Skin epidermis (tissue), 12 donors: ENCODE data around the gene GALNT9.
"Not testable (repeated sequence)": the region's sequence is repeated elsewhere in the genome, so short reads cannot be mapped to it uniquely, and the experiment has no call there.

Source experiments
- H3K27ac ChIP-seq, 21 experiments: fragments of 200-600 bp; sonication (generic) in 11 of 21; one replicate each; pipeline ENCODE4 v1.5.0; 2020; ENCODE audit warnings: mild to moderate bottlenecking in 3 of 21, inconsistent platforms in 2 of 21, moderate library complexity in 2 of 21
- H3K4me3 ChIP-seq, 7 experiments: fragments of 200-600 bp; sonication (generic) in 2 of 7; one replicate each; pipeline ENCODE4 v1.5.0; 2020; ENCODE audit warnings: inconsistent platforms in 2 of 7, mild to moderate bottlenecking in 2 of 7, moderate library complexity in 1 of 7

GALNT9 gene

DNA sequence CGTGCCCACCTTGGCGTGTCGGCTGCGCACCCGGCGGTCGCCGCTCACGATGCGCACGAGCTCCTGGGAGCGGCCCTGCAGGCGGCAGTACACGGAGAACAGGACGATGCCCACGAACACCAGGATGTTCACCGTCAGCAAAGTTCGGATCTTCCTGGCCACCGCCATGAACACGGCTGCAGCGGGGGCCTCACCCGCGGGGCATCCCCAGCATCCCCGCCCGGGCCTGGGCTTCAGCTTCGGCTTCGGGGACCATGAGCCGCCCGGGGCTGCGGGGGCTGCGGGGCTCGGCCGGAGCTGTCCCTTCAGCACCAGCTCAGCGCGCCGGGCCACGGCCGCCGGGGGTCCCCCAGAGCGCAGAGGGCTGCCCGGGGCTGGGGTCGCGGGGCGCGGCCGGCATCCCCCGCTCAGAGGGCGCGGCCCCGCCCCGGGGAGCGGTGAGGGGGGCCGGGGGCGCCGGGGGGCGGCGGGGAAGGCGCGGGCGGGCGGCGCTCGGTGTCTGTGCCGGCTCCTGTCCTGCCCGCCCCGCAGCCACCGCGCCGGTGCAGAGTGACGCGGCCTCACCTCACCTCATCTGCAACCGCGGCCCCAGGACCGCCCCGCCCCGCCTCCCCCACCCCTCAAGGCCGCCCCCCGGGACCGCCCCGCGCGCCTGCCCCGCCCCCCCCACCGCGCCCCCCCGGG is at the start of gene GALNT9:
Gene GALNT9, minus strand, starts transcription at position 554 of the 684 bp plus-strand sequence. Its CDS starts 386 bp downstream, at position 168.
- Histone ChIP-seq H3K4me3 (no peak within 1 kb of the TSS), H3K27ac (no peak within 1 kb of the TSS)

DNA sequence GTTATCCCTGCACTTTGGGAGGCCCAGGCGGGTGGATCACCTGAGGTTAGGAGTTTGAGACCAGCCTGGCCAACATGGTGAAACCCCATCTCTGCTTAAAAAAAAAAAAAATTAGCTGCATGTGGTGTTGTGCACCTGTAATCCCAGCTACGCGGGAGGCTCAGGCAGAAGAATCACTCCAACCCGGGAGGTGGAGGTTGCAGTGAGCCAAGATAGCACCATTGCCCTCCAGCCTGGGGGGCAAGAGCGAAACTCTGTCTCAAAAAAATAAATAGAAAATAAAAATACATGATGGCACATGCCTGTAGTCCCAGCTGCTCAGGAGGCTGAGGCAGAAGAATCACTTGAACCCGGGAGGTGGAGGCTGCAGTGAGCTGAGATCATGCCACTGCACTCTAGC is 49.7 kb upstream of the GALNT9 start:
- H3K27ac ChIP-seq, H3K4me3 ChIP-seq: not testable (repeated sequence)

GRCh38 chr12:132377147-132377546 is 47.8 kb upstream of the GALNT9 start:
- no peak overlapping the region for H3K27ac ChIP-seq
- H3K4me3 ChIP-seq = no peak overlapping the region

DNA sequence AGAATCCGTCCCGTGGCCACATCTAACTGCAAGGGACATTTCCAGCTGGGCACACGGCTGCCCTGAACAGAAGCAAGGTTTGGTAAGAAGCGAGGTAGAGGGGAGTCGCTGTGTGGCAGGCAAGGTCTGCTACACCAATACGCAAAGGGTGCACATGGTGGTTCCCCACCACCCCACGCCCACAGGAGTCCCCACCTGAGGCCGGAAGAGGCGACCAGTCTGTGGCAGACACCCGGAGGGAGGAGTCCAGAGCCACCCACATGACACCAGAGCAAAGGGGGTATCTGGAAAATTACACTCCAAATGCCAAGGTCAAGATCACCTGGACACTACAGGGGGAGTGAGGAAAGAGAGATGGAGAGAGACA is 47.1 kb upstream of the GALNT9 start:
- H3K4me3 ChIP-seq = no peak overlapping the region
- H3K27ac ChIP-seq = no peak overlapping the region

DNA sequence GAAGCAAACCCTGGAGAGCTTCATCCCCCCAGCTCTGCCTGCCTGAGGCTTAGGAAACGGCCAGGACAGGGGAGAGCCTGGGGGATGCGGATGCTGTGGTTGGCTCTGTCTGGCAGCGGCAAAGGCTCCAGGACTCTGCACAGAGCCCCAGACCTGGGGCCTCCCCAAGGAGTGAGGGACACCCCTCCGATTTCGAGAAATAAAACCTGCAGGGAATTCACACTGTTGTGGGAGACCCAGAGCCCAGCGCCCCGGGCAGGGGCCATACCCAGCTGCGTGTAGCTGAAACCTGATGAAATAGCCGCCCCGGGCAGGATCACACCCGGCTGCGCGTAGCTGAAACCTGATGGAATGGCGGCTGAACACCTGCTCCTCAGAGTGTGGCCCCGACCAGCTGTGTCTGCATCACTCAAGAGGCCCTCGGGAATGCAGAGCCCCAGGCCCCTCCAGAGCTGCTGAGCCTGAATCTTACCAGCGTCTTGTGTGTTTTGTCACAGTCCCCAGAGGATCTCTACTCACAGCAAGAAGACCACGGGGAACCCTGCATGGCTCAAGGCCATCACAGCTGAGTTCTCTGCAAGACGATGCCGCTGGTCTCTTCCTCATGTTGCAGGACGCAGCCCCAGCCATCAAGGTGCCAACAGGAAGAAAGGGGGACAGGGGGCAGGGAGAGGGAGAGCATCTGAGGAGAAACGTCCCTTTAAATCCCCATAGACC is 46.5 kb upstream of the GALNT9 start:
- H3K27ac ChIP-seq = no peak overlapping the region
- no peak overlapping the region for H3K4me3 ChIP-seq

- H3K27ac ChIP-seq = no peak overlapping the region
- no peak overlapping the region for H3K4me3 ChIP-seq
Measured at GRCh38 chr12:132374612-132375445, 45.4 kb upstream of the GALNT9 start.

GRCh38 chr12:132373901-132374611 is 44.7 kb upstream of the GALNT9 start:
- H3K4me3 ChIP-seq = no peak overlapping the region
- no peak overlapping the region for H3K27ac ChIP-seq

DNA sequence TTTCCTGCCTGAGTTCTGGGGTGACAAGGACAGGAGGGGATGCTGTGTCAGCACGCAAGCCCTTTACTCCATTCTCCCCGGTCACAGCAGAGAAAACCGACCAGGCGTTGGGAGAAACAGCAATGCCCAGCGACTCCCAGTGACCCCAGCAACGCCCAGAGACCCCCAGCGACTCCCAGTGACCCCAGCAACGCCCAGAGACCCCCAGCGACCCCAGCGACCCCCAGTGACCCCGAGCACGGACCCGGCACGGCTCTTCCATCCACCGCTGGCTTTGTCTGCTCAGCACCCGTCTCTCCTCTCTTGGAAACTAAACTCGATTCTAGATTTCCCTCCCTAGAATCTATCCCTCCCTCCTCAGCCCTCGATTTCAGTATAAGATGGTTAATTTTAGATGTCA is 38.5 kb upstream of the GALNT9 start:
- Histone ChIP-seq H3K27ac (no peak overlapping the region), H3K4me3 (no peak overlapping the region)

- no peak overlapping the region for H3K27ac ChIP-seq
Measured at GRCh38 chr12:132367071-132367851, 37.9 kb upstream of the GALNT9 start.

GRCh38 chr12:132366341-132366861 is 37.0 kb upstream of the GALNT9 start:
- H3K4me3 ChIP-seq = no peak overlapping the region
- H3K27ac ChIP-seq = no peak overlapping the region

More at GRCh38 chr12:132367071-132367851, 37.9 kb upstream of the GALNT9 start:
- H3K4me3 ChIP-seq = no peak overlapping the region

DNA sequence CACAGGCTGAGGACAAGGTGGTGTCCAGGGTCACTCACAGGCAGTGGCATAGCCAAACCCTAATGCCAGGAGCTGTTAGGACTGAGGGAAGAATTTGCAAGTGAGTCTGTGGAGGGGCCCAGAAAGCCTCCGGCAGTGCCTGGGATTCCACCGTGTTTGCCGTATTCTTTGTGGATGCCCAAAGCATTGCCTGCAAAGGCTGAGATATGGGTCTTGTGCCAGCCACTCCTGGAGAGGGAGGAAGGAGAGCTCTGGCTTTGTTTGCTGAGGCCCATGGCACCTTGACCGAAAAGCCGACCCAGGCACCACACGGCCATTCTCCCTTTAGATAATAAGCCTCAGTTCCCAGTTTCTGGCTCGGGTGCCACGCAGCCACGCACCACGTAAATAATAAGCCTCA is 35.8 kb upstream of the GALNT9 start:
- H3K4me3 ChIP-seq = no peak overlapping the region
- H3K27ac ChIP-seq = no peak overlapping the region

DNA sequence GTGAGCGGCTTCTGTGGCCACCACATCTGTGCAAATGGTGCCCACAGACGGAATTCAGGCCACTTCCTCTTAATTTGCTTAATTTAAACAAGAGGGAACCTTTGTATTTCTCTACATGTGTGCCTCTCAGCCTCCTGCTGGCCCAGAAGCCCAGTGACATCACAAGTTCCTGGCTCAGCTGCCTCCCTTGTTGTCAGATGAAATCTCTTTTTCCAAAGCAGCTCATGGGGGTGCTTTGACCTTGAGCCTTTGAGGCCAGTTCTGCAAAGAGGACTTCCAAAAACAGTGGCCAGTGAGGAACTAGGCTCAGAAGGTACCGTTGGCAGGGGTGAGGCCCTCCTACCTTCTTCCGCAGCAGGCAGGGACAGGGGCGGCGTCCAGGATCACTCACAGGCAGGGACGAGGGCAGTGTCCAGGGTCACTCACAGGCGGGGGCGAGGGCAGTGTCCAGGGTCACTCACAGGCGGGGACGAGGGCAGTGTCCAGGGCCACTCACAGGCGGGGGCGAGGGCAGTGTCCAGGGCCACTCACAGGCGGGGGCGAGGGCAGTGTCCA is 35.0 kb upstream of the GALNT9 start:
- no peak overlapping the region for H3K4me3 ChIP-seq
- no peak overlapping the region for H3K27ac ChIP-seq

DNA sequence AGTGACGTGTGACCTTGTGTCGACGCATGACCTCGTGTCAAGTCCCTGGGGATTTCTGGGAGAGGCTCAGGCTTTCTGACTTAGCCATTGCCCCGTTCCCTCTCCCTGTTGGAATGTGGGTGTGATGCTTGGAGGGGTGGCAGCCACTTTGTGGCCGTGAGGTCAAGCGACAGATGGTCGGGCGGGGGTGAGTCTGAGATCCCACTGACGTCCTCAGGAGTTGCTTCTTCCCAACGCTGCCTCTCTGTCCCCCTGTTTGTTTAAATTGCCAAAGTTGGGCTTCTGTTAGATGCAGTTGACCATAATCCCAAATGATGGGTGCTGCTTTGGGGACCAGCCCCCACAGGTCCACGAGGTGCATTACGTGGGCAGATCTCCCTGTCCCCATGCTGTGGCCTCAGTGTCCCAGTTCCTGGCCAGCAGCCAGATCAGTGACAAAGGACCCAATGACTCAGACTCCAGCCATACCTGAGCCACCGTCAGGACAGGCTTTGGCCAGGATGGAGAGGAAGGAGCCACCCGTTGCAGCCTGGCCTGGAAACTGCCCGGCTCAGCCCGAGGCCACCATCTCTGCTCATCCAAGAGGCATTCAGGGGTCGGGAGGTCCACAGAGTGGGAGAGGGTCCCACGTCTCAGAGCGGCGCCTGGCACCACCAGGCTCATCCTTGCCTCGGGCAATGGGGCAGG is 34.4 kb upstream of the GALNT9 start:
- H3K27ac ChIP-seq = no peak overlapping the region
- no peak overlapping the region for H3K4me3 ChIP-seq

- Histone ChIP-seq H3K27ac (no peak overlapping the region), H3K4me3 (no peak overlapping the region)
Measured at GRCh38 chr12:132362996-132363660, 33.7 kb upstream of the GALNT9 start.

- Histone ChIP-seq H3K27ac (no peak overlapping the region), H3K4me3 (no peak overlapping the region)
Measured at GRCh38 chr12:132360906-132361777, 31.8 kb upstream of the GALNT9 start.

DNA sequence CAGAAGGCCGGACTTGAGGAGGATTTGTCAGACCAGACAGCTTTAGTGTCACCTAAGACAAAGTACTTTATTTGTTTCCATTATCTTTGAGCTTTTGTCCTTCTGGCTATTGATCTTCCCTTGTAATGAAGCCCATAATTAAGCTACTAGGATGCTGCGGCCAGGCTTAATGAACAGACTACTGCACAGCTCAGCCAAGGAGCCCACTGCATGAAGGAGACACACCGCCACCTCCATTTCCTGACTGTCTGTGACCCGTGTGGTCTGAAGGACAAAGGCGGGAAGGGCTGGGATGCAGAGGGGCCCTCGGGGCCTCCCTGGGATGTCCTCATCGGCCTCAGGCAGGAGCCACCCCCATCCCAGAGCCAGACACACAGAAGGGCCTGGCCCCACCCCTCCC is 31.0 kb upstream of the GALNT9 start:
- Histone ChIP-seq H3K27ac (no peak overlapping the region), H3K4me3 (no peak overlapping the region)

GRCh38 chr12:132359971-132360370 is 30.6 kb upstream of the GALNT9 start:
- Histone ChIP-seq H3K27ac (no peak overlapping the region), H3K4me3 (no peak overlapping the region)
